Measurements from ENCODE around the gene CNPY4.
"Not testable (repeated sequence)": the region's sequence is repeated elsewhere in the genome, so short reads cannot be mapped to it uniquely, and the experiment has no call there.

The CNPY4 gene

GRCh38 chr7:100146350-100146749, 26.9 kb downstream of the CNPY4 start:
- in situ Hi-C loops (cut with MboI; ENCODE audit: low sequenced_read_pairs), result not testable (repeated sequence)

- in situ Hi-C loops (cut with MboI; ENCODE audit: low sequenced_read_pairs), result no loop called here
These were observed 27.8 kb downstream of the CNPY4 start for GRCh38 chr7:100147278-100147677.

GRCh38 chr7:100148225-100148558, 28.8 kb downstream of the CNPY4 start:
- in situ Hi-C loops (cut with MboI; ENCODE audit: low sequenced_read_pairs), result no loop called here

GRCh38 chr7:100148559-100149328, 29.3 kb downstream of the CNPY4 start, which contains the start of gene LAMTOR4:
LAMTOR4 (plus strand) TSS chr7:100148918; CDS start chr7:100148973, 55 bp downstream.
- in situ Hi-C loops (cut with MboI; ENCODE audit: low sequenced_read_pairs), result no loop called here

GRCh38 chr7:100152404-100152803, 33.0 kb downstream of the CNPY4 start:
- in situ Hi-C loops (cut with MboI; ENCODE audit: low sequenced_read_pairs), result no loop called here

GRCh38 chr7:100152937-100153666, 33.7 kb downstream of the CNPY4 start:
- in situ Hi-C loops (cut with MboI; ENCODE audit: low sequenced_read_pairs), result no loop called here

GRCh38 chr7:100153708-100154535, 34.5 kb downstream of the CNPY4 start:
- in situ Hi-C loops (cut with MboI; ENCODE audit: low sequenced_read_pairs), result no loop called here

- in situ Hi-C loops (cut with MboI; ENCODE audit: low sequenced_read_pairs), result no loop called here
These were observed 35.4 kb downstream of the CNPY4 start for GRCh38 chr7:100154651-100155491.

GRCh38 chr7:100155553-100156317, 36.3 kb downstream of the CNPY4 start:
- in situ Hi-C loops (cut with MboI; ENCODE audit: low sequenced_read_pairs), result no loop called here

- in situ Hi-C loops (cut with MboI; ENCODE audit: low sequenced_read_pairs), result no loop called here
These were observed 37.1 kb downstream of the CNPY4 start for GRCh38 chr7:100156331-100157068.

- in situ Hi-C loops (cut with MboI; ENCODE audit: low sequenced_read_pairs), result no loop called here
These were observed 37.6 kb downstream of the CNPY4 start for GRCh38 chr7:100157069-100157333.

- in situ Hi-C loops (cut with MboI; ENCODE audit: low sequenced_read_pairs), result no loop called here
These were observed 38.1 kb downstream of the CNPY4 start for GRCh38 chr7:100157334-100158228.

GRCh38 chr7:100158229-100159098, 39.0 kb downstream of the CNPY4 start, which contains the start of gene TRAPPC14:
TRAPPC14 (minus strand) TSS chr7:100158723; CDS start chr7:100158499, 224 bp downstream.
- in situ Hi-C loops (cut with MboI; ENCODE audit: low sequenced_read_pairs), result no loop called here

GRCh38 chr7:100159099-100159623, 39.7 kb downstream of the CNPY4 start:
- in situ Hi-C loops (cut with MboI; ENCODE audit: low sequenced_read_pairs), result no loop called here

GRCh38 chr7:100160067-100160466, 40.6 kb downstream of the CNPY4 start:
- in situ Hi-C loops (cut with MboI; ENCODE audit: low sequenced_read_pairs), result no loop called here

GRCh38 chr7:100163006-100163531, 43.6 kb downstream of the CNPY4 start:
- in situ Hi-C loops (cut with MboI; ENCODE audit: low sequenced_read_pairs), result no loop called here

GRCh38 chr7:100163871-100164270, 44.4 kb downstream of the CNPY4 start:
- in situ Hi-C loops (cut with MboI; ENCODE audit: low sequenced_read_pairs), result no loop called here

All from HL-60/S4 (cell line).